ENCODE data around the gene TBC1D23. TPM values are rescaled to one million over a fixed set of nuclear protein-coding genes. Genes with fewer than 3 reads are reported as not detected.

Gene TBC1D23
- total RNA-seq, 1 donor from 2014 or later = 56.9 TPM

GRCh38 chr3:100297784-100298183 is 37.0 kb downstream of the TBC1D23 start:
- Histone ChIP-seq H3K27ac (no peak overlapping the region), H3K4me1 (no peaks in the 10 kb centered on the region), H3K36me3 (peaks cover 22 to 76% of the 10 kb centered on the region in 2 donors)

DNA sequence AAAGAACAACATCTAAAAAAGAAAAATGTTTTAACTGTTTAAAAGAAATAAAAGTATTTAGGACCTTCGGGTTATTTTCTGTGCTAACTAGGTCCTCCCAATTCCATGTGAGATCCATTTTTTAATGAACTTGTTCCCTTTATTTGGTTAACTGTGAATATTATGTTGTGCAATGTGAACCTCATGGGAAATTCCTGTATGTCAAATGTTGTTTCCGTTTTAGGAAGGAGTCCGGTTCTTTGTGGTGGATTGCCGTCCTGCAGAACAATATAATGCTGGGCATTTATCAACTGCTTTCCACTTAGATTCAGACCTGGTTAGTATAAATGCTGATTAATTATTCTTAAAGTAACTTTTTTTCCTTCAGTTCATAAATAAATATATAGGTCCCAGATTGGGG is 38.2 kb downstream of the TBC1D23 start:
- H3K36me3 ChIP-seq = peaks cover 17 to 77% of the 10 kb centered on the region in 2 donors
- no peaks in the 10 kb centered on the region for H3K9me3 ChIP-seq
- TF ChIP-seq, protein P1, sequence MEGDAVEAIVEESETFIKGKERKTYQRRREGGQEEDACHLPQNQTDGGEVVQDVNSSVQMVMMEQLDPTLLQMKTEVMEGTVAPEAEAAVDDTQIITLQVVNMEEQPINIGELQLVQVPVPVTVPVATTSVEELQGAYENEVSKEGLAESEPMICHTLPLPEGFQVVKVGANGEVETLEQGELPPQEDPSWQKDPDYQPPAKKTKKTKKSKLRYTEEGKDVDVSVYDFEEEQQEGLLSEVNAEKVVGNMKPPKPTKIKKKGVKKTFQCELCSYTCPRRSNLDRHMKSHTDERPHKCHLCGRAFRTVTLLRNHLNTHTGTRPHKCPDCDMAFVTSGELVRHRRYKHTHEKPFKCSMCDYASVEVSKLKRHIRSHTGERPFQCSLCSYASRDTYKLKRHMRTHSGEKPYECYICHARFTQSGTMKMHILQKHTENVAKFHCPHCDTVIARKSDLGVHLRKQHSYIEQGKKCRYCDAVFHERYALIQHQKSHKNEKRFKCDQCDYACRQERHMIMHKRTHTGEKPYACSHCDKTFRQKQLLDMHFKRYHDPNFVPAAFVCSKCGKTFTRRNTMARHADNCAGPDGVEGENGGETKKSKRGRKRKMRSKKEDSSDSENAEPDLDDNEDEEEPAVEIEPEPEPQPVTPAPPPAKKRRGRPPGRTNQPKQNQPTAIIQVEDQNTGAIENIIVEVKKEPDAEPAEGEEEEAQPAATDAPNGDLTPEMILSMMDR (IDR thresholded peaks at IDR 0.05) = no peak
- no peaks in the 10 kb centered on the region for H3K27me3 ChIP-seq
- no peaks in the 10 kb centered on the region for H3K4me1 ChIP-seq
- no peak overlapping the region for H3K4me3 ChIP-seq
- intact Hi-C loops (cut with DNase I) = no loop called here
- DNase-seq (ENCODE audit: low spot score in 2 of 2) = no peak
- no peak overlapping the region for H3K27ac ChIP-seq

More at GRCh38 chr3:100297784-100298183, 37.0 kb downstream of the TBC1D23 start:
- intact Hi-C loops (cut with DNase I) = no loop called here
- Histone ChIP-seq H3K27me3 (no peaks in the 10 kb centered on the region), H3K9me3 (no peaks in the 10 kb centered on the region), H3K4me3 (no peak overlapping the region)
- no peak for DNase-seq (ENCODE audit: low spot score in 2 of 2)
- TF ChIP-seq, protein P1 (IDR thresholded peaks at IDR 0.05) = no peak

GRCh38 chr3:100306695-100307094 is 45.9 kb downstream of the TBC1D23 start:
- TF ChIP-seq, protein P1 (IDR thresholded peaks at IDR 0.05) = no peak
- H3K36me3 ChIP-seq = peaks cover 17 to 56% of the 10 kb centered on the region in 2 donors

GRCh38 chr3:100310355-100310965 is 49.7 kb downstream of the TBC1D23 start:
- H3K9me3 ChIP-seq = no peaks in the 10 kb centered on the region
- TF ChIP-seq, protein P1 (IDR thresholded peaks at IDR 0.05) = no peak
- intact Hi-C loops (cut with DNase I) = no loop called here
- no peak overlapping the region for H3K27ac ChIP-seq
- peaks cover 17 to 33% of the 10 kb centered on the region in 2 donors for H3K36me3 ChIP-seq
- no peak for DNase-seq (ENCODE audit: low spot score in 2 of 2)
- no peaks in the 10 kb centered on the region for H3K27me3 ChIP-seq
- no peaks in the 10 kb centered on the region for H3K4me1 ChIP-seq
- H3K4me3 ChIP-seq = no peak overlapping the region

More at GRCh38 chr3:100306695-100307094, 45.9 kb downstream of the TBC1D23 start:
- Histone ChIP-seq H3K4me1 (no peaks in the 10 kb centered on the region), H3K27ac (no peak overlapping the region), H3K4me3 (no peak overlapping the region), H3K27me3 (no peaks in the 10 kb centered on the region), H3K9me3 (no peaks in the 10 kb centered on the region)
- DNase-seq (ENCODE audit: low spot score in 2 of 2) = no peak
- intact Hi-C loops (cut with DNase I) = no loop called here

- Histone ChIP-seq H3K9me3 (no peaks in the 10 kb centered on the region), H3K27ac (no peak overlapping the region), H3K4me1 (no peaks in the 10 kb centered on the region), H3K36me3 (peaks cover 21 to 30% of the 10 kb centered on the region in 2 donors), H3K4me3 (peak overlapping the region in 1 of 2 donors; percentile 3), H3K27me3 (no peaks in the 10 kb centered on the region)
- DNase-seq (ENCODE audit: low spot score in 2 of 2) = no peak
- TF ChIP-seq, protein P1 (IDR thresholded peaks at IDR 0.05) = no peak
- intact Hi-C loops (cut with DNase I) = no loop called here
These were observed 50.2 kb downstream of the TBC1D23 start for GRCh38 chr3:100311011-100311410.

All from ascending aorta (tissue), 2 donors.